CD4-positive, alpha-beta T cell treated with Interleukin-21 for 1 hour (primary cell): ENCODE data around the gene DOK1.
"Not testable (repeated sequence)": the region's sequence is repeated elsewhere in the genome, so short reads cannot be mapped to it uniquely, and the experiment has no call there.

Experiments
- DNase-seq: peaks from one replicate; pipeline ENCODE4 v3.0.0-alpha.2; 2020

DOK1 gene

DNA sequence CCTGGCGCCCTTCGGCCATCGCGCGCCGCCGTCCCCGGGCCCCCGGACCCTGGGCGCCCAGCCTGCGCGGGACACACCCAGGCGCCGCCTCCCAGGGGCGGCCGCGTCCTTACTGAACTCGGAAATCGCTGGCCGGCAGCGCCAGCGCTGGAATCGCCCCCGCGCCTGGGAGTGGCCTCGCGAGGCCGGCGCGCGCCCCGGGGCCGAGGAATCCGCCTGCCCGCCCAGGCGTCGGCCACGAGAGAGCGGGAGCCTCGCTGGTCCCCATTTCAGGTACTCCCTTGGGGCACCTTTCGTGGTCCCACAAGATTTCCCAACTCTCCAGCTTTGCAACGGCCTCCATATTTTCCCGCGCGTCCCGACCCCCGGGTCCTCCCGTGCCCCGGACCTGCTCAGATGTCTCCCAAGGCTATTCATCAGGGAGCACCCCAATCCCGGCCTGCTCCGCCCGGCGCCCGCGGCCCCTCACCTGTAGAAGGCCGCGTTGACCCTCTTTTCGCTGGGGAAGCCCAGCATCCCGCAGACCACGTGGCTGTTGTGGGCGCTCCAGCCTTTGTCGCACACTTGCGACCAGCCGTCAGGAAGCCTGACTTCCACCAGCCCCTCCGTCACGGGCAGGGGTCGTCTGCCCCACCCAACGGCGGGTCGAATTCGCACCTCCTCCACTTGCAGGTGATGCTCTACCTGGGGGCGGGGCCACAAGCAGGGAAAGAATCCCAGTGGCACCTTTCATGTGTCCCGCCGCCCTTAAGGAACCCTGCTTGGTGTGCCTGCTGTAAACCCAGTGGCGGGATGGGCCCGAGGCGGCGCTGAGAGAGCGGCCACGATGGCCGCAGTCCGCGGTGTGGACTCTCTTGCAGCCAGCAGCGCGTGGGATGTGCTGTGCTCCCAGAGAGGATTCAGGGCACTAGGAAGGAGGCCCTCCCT lies 5.4 kb upstream of the DOK1 start:
- DNase-seq: no peak

DNA sequence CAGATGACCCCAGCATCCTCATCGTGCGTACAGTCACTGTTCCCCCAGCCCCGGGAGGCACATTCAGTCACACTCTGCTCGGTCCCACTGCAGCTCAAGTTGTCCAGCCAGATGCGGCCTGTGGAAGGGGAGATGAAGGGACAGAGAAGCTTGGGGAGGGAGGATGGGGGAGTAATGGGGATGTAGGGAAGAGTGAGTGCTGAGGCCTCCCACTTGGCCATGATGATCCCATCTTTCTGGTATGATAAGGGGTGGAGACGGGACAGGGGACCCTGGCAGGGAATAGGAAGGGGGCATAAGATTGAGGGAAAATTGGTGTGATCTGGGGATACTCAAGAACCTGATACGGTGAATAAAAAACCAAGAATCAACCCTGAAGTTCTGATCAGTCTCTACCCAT lies 4.3 kb upstream of the DOK1 start:
- DNase-seq: no peak

DNA sequence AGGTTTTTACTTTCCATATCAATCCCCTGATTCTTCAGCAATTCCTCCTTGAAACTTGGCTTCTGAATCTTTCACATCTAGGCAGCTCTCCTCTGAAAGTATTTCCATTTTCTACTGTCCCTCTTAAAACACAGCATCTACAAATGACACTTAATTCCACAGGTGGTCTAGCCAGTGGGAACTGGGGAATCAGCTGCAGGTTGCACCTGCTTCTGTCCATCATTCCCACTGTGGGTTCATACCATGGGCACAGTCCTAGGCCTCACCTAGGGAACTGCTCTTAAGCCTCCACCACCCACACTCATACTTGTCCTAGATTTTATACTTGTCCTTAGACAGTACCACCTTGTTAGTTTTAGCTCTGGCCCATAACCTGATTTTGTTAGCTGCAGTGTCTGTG lies 3.0 kb upstream of the DOK1 start:
- no peak for DNase-seq

DNA sequence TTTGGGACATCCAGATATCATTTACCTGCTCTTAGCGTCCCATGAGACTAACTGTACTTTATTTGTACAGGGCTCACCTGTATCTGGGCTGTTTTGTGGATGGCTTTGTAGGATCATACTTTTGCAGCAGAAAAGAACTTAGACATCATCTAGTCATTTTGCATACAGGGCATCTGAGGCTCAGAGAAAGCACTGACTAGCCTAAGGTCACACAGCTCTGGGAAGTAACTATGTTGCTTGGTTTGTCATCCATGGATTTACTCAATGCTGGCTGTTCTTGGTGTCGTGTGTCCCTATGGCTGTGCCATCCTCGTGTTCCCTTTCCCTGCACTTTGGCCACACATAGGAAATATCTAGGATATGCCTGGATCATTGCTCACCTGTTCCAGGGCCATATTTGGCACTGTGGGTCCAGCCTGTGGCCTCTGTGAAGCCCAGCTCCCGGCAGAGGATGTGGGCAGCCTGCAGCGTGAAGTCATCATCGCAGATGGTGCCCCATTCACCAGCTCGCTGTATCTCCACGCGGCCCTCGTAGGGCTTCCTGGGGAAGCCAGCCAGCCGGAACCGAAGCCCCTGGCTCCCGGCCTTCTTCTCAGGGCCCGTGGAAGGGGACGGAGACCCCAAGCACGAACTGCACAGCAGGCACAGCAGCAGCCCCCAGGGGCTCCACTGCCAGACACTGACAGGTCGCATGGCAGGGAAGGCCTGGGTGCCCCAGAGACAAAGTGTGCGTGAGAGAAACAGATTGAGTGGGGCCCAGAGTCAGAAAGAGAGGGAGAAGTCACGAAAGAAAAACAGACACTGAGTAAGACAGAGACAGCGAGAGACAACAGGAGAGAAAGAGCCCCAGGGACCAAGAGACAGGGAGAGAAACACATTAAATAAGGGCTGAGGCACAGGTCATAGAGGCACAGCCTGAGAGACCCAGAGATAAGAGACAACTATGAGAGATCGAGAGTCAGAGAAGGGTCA lies 2.3 kb upstream of the DOK1 start:
- no peak for DNase-seq

DNA sequence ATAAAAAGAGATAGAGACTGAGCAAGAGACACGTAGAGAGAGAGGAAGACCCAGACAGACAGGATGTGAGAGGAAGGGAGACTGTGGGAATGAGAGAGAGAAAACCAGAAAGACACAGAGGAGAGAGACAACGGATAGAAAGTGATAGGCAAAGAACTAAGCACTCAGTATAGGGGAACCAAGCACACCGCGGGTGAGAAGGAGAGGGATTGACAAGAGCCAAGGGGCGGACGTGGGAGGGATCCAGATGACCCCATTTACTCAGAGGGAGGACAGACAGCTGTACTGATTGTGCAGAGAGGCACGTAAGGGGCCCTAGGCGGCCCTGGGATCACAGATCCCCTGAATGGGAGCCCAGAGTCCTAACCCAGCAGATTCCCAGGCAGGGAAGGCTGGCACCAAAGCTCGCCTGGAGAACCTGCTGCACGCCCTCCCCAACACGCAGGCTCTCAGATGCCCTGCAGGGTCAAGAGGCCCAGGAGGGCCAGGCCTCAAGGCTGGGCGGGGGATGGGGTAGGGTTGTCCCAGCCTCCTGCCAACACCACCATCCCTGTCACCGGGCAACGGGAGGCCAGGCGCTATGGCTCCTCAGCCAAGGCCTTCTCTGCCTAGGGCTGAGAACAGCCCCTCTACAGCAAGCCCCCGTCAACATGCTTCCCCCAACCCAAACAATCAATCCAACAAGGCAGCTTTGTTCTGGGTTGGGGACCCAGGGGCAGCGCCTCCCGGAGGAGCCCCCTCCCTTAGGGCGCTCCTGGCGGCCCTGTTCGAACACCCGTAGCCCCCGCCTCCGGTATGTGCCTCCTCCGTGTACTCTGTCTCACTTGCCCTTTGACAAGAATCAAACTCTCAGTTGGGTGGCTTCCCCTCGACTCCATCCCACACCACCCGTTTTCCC lies 1.4 kb upstream of the DOK1 start:
- no peak for DNase-seq

DNA sequence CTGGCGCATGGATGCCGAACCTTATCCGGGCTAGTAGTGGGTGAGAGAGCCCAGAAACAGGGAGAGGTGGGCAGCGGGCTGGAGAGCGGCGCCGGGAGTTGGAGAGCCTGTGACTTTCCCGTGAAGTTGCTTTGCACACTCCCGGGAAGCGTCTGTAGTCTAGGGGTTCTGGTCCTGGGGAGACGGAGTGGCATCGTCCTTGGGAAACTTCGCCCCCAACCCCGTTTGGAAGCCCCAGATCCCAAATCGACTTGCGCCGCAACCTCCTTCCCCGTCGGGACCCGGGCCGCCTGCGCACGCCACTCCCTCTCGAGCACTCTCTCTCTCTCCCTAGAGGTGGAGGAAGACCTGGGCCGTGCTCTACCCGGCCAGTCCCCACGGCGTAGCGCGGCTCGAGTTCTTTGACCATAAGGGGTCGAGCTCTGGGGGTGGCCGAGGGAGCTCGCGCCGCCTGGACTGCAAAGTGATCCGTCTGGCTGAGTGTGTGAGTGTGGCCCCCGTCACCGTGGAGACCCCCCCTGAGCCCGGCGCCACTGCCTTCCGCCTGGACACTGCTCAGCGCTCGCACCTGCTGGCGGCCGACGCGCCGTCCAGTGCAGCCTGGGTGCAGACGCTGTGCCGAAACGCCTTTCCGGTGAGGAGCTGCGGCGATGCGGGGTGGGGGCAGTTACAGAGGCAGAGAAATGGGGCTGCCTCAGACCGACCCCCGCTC lies 456 bp downstream of the DOK1 start:
- DNase-seq: peak; percentile 45

DNA sequence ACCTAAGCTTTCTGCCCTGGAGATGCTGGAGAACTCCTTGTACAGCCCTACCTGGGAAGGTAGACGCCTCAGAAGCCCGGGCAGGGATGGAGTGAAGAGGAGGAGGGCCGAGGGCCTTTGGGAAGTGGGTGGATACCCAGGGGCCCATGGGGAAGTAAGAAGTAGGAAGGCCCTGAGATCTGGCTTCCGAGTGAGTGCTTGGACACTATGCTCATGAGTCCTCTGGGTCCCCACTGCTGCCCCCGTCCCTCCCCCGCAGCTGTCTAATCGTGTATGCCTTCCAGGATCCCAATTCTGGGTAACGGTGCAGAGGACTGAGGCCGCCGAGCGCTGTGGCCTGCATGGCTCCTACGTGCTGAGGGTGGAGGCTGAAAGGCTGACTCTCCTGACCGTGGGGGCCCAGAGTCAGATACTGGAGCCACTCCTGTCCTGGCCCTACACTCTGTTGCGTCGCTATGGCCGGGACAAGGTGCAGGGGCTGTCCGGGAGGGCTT lies 1.1 kb downstream of the DOK1 start:
- no peak for DNase-seq

DNA sequence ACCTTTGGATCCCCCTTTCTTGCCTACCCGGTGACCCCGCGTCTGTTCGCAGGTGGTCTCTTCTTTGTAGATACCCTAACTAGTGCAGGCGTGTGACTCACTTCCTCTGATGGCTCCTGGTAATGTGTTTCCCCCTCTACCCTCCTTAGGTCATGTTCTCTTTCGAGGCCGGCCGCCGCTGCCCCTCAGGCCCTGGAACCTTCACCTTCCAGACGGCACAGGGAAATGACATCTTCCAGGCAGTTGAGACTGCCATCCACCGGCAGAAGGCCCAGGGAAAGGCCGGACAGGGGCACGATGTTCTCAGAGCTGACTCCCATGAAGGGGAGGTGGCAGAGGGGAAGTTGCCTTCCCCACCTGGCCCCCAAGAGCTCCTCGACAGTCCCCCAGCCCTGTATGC lies 1.6 kb downstream of the DOK1 start:
- DNase-seq: no peak

DNA sequence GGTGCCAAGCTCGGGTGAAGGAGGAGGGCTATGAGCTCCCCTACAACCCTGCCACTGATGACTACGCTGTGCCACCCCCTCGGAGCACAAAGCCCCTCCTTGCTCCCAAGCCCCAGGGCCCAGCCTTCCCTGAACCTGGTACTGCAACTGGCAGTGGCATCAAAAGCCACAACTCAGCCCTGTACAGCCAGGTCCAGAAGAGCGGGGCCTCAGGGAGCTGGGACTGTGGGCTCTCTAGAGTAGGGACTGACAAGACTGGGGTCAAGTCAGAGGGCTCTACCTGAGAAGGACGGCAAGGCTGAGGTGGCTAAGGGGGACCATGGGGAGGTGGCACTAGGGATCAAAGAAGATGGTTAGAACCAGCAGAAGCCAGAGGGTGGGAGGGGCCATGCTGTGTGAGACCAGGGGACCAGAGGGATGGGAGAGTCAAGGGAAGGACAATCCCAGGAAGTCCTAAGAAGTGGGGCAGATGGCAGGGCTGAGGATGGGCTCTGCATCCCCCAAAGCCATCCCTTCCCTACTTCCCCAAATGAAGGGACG lies 2.4 kb downstream of the DOK1 start:
- no peak for DNase-seq

DNA sequence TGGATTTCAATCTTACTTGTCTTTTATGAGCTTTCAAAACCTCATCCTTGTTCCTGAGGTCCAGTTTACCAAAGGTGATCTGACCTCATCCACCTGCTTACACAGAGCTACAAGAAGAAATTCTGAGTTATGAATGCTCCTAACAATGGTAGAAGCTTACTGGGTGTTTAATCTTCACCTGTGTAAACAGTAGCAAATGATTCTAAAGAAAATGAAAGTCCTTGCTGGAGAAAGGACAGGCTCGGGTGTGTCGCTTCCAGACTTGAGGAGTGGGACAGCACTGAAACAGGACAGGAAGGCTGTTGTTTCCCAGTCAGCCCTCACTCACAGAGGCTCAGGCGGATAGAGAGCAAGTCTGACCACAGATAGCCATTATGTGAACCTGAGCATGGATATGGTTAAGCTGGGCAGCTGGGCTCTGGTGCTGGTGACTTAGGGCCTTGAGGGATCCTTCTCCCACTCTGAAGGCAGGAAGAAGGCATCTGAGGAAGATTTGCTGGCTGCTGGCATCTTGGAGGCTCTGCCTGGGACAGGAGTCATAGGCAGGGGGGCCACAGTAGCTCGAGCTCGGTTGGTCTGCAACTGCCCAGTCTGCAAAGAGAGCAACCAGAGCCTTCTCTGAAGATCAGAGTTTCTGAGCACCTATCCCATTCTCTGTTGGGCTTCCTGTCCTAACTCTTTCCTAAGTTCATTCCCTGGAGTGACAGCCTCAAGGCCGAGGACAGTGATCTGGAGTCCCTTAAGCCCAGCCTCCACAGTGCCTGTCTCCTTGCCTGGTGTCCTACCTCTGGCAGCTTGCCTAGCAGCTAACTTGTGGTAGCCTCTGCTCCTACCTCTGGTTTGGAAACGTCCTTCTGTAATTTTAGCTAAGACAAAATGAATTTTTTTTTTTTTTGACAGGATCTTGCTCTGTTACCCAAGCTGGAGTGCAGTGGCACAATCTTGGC lies 4.0 kb downstream of the DOK1 start:
- DNase-seq: no peak

DNA sequence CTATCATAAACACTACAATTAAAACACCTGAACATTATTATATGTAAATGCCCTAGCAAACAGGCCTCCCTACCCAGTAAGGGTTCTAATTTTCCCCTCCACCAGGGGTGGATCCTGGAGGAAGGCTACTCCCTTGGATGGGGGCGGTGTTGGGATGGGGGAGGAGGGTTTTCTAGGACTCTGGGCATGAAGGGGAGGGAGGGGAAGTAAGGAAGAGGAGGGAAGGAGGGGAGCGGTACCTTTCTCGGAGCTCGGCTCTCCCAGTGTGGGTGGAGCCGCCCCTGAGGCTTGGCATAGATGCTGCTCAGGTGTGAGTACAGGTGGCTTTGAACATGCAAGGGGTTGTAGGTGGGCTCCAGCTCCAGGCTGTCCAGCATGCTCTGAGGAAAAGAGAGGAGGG lies 5.4 kb downstream of the DOK1 start:
- no peak for DNase-seq

DNA sequence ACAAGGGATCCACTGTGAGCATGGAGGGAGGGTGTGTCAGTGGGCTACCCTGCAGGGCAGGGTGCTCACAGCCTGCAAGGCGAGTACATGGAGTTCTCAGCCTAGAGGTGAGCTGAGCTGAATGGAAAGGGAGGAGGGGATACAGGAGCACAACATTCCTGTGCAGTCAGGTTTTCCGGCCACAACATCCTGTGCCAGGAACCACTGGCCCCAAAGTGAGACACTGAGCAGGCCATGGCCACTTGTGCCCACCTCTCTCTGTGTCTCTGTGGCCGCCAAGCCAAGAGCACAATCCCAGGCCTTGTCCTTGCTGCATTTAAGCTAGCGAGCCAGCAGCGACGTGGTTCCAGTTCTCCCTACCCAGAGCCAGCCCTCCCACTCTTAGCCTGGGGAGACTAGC lies 6.1 kb downstream of the DOK1 start:
- DNase-seq: no peak

DNA sequence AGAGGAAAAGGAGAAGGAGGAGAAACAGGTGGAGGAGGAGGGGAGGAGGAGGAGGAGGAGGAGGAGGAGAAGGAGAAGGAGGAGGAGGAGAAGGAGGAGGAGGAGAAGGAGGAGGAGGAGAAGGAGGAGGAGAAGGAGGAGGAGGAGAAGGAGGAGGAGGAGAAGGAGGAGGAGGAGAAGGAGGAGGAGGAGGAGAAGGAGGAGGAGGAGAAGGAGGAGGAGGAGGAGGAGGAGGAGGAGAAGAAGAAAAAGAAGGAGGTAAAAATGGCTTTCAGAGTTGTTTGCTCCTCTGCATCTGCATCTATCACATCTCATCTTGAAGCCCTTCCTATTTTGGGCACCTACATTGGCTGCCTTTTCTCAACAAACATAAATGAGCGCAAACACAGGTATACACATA lies 6.5 kb downstream of the DOK1 start:
- not testable (repeated sequence) for DNase-seq

DNA sequence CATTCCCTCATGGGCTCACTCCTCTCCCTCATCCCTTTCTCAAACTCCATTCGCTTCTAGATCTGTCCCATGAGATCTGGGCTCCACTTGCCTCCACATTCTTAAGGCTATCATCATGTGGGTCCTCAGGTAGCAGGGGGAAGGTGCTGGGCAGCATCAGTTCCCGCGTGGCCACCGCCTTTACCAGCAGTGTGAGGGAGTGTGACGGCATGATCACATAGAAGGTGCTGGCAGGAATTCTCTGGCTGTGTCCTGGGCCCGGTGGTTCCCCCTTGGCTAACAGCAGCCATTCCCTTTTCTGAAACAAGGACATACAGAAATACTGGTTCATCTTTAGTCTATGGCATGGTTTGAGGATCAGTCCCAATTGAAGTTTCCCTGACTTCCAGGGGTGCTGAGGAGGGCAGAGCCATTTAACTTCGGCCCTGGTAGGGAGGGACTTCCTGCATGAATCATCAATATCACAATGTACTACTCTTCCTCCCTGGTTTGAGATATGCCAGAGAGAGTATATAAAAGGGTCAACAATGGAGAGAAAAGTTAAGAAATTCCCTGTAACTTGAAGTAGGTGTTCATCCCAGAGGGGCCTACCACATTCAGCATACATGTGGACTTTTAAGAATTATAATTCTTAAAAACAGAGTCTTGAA lies 7.7 kb downstream of the DOK1 start:
- DNase-seq: no peak

DNA sequence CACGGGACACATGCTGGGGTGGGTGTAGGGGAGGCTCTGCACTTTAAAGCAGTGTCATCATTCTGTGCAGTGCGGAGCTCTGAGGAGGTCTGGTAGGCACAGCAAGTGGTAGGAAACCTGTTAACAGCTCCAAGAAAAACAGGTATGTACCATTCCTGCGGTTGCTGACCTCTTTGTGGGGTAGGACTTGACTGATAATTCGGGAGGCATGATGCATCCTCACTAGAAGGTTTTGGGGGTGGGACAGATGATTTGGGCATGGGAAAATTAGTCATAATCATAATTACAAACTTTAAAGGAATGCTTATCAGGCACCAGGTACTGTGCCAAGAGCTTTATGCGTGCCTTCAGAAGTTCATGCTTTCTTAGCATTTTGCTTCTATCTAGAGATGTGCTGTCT lies 9.7 kb downstream of the DOK1 start:
- DNase-seq: no peak

DNA sequence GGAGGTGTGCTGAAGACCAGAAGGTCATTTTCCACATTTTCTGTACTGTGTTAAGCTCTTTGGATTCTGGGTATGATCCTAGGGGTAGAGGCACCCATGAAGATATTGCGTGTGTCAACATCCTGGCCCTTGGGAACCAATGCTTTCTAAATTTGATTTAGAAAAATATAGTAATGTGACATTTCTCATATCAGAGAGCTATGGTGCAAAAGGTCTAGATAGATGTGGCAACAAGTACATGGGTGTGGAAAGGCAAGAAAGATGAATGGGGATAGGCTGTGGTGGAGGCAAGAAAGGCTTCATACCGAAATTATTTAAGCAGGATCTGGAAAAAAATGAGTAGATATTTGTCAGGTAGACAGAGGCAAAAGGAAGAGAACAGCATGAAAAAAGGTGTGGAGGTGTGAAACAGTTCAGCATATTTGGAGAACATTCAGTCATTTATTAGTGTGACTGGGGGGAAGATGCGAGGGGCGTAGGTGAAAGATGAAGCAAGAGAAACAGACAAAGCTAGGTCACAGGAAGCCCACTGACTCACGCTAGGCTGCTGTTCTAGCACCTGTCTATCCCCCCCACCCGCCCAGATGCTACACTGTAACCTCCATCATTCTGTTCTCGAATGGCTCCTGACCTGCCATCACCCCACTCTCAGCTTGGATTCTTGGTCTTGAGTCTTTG lies 11.7 kb downstream of the DOK1 start:
- no peak for DNase-seq

DNA sequence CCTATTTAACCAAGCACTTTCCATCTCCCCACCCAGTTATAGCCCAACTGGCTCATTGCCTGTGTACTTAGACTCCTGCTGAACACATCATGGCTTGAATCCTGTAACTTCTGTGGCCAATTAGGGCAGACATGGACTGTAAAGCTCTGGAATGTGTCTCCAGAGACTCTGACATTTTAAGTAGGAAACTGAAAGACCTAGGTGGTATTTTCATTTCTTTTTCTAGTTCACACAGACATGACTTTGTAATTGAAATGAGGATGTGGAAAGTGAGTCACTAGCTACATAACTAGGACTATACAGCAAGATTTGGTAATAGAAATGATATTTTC lies 12.2 kb downstream of the DOK1 start:
- DNase-seq: no peak

DNA sequence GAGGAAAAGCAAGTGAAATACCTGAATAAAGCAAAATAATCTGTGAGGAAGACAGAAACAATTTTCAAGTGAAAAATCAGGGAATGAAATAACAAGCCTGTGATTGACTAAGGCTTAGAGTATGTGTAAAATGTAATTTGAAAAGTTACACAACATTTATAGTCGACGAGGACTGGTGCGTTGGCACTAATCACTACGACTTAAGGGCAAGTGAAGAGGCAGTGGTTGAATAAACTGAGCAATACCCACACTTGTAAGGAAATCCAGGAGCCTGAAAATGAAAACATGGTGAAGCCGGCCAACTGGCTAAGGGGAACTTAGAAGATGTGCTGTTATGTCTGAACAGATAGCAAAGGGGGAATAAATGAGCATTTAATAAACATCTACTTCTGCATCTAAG lies 13.4 kb downstream of the DOK1 start:
- DNase-seq: no peak

DNA sequence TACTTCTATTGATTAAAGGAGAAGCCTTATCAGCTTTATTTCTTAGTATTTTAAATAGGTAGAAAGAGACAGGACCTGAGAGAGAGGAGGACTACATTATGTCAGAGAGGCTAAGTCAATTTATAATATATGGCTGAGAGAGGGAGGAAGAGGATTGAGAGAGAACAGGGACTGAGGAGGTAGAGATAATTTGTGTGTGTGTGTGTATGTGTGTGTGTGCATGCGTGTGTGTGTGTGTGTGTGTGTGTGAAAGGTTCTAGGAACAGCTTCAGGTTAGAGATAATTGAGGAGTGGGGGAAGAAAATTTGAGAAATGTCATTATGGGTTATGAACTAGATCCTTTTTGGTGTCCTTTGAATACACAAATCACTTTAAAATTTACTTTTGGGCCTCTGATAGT lies 15.2 kb downstream of the DOK1 start:
- DNase-seq: no peak
